T-cell (primary cell): Measurements from ENCODE around the gene TENM4. TPM values are rescaled to one million over a fixed set of nuclear protein-coding genes. Genes with fewer than 3 reads are reported as not detected.

Source experiments
- ATAC-seq, 4 experiments: fragments of 200-7000 bp in 3 of 4; fragments of 150-1000 bp in 1 of 4; cut with Tn5 transposase; replicated peaks in 1 of 4; 1 replicate in 3 of 4; 2 replicates in 1 of 4; pipeline ENCODE4 v1.10.0; 2021; ENCODE audit warnings: moderate library complexity in 3 of 4, mild to moderate bottlenecking in 2 of 4, moderate number of reproducible peaks in 1 of 4
- CTCF ChIA-PET, 2 donors: fragments of 300-600 bp; sonication (Branson Sonifier 250); formaldehyde crosslinking; loops; one replicate each; lab custom pipeline; 2022; ENCODE audit warnings: antibody characterized with exemption in 2 of 2; lab: Charles Lee
- POLR2A ChIA-PET, 2 donors: fragments of 300-600 bp; sonication (Branson Sonifier 250); formaldehyde crosslinking; loops; one replicate each; lab custom pipeline; 2022; ENCODE audit warnings: antibody characterized with exemption in 2 of 2; lab: Charles Lee
- DNase-seq, 35 experiments: peaks; one replicate each; pipeline versions ENCODE4 v3.0.0 to v3.0.0-alpha.2; 2013 to 2023
- H3K27ac ChIP-seq: one replicate; pipeline ENCODE4 v1.5.1; 2013; ENCODE audit warnings: low read length
- H3K27me3 ChIP-seq, 2 experiments: replicated peaks in 1 of 2; 1 replicate in 1 of 2; 2 replicates in 1 of 2; pipeline versions ENCODE4 v1.6.1 to v1.7.0; 2013; ENCODE audit warnings: low read length in 1 of 2, mixed read lengths in 1 of 2; ENCODE audit not compliant: control insufficient read depth in 2 of 2, insufficient read depth in 2 of 2; ENCODE audit errors: extremely low read depth in 1 of 2
- H3K36me3 ChIP-seq, 2 donors: 1 replicate in 1 of 2; 2 replicates in 1 of 2; pipeline versions ENCODE4 v1.6.1 to v1.7.0; 2013; ENCODE audit warnings: low read length in 1 of 2; ENCODE audit not compliant: control insufficient read depth in 2 of 2, insufficient read depth in 1 of 2; ENCODE audit errors: extremely low read depth in 1 of 2
- H3K4me1 ChIP-seq, 2 experiments: 1 replicate in 1 of 2; 2 replicates in 1 of 2; pipeline versions ENCODE4 v1.6.1 to v1.7.0; 2013; ENCODE audit warnings: low read length in 2 of 2, mixed read lengths in 1 of 2; ENCODE audit not compliant: insufficient read depth in 2 of 2, control insufficient read depth in 1 of 2; ENCODE audit errors: extremely low read depth in 1 of 2
- H3K4me3 ChIP-seq, 2 donors: 1 replicate in 1 of 2; 2 replicates in 1 of 2; pipeline versions ENCODE4 v1.5.1 to v1.7.0; 2013; ENCODE audit warnings: mild to moderate bottlenecking in 2 of 2, low read length in 1 of 2, moderate library complexity in 1 of 2; ENCODE audit not compliant: control insufficient read depth in 1 of 2; ENCODE audit errors: extremely low read depth in 1 of 2
- H3K9me3 ChIP-seq: 2 replicates; pipeline ENCODE4 v1.7.0; 2013
- H3K27ac Mint-ChIP-seq, 2 donors: one replicate each; pipeline ENCODE4 v1.8.0; 2020 to 2021; ENCODE audit warnings: mild to moderate bottlenecking in 2 of 2, mixed read lengths in 2 of 2
- H3K27me3 Mint-ChIP-seq, 2 donors: one replicate each; pipeline ENCODE4 v1.8.0; 2021 to 2022; ENCODE audit warnings: mixed read lengths in 2 of 2
- H3K36me3 Mint-ChIP-seq: one replicate; pipeline ENCODE4 v1.8.0; 2021; ENCODE audit warnings: mixed read lengths
- H3K4me1 Mint-ChIP-seq, 3 donors: one replicate each; pipeline ENCODE4 v1.8.0; 2020 to 2022; ENCODE audit warnings: mixed read lengths in 3 of 3, mild to moderate bottlenecking in 1 of 3
- H3K4me3 Mint-ChIP-seq, 3 donors: one replicate each; pipeline ENCODE4 v1.8.0; 2020 to 2022; ENCODE audit warnings: mild to moderate bottlenecking in 3 of 3, mixed read lengths in 3 of 3, moderate library complexity in 3 of 3
- H3K9me3 Mint-ChIP-seq, 3 donors: one replicate each; pipeline ENCODE4 v1.8.0; 2020 to 2022; ENCODE audit warnings: mixed read lengths in 3 of 3
- WGBS: methylation state at CpG from one replicate; pipeline ENCODE4 v1.1.5; 2013; ENCODE audit warnings: missing lambda C conversion rate; ENCODE audit not compliant: insufficient coverage; 5-methylcytosine and 5-hydroxymethylcytosine counted together
- total RNA-seq, 35 experiments: library from RNA in 6 of 35; stranded (reverse) in 6 of 35; fragments of 120-200 nt in 1 of 35; gene quantifications; one replicate each; pipeline versions ENCODE4 v1.2.1 to v1.2.4 and lab custom pipeline; 2013 to 2026

The TENM4 gene
- total RNA-seq, 5 donors from 2014 or later (not counting 1 experiment from before 2014, with no cell fraction given): 0.03 to 0.35 (median 0.03) TPM; not detected in 2

DNA sequence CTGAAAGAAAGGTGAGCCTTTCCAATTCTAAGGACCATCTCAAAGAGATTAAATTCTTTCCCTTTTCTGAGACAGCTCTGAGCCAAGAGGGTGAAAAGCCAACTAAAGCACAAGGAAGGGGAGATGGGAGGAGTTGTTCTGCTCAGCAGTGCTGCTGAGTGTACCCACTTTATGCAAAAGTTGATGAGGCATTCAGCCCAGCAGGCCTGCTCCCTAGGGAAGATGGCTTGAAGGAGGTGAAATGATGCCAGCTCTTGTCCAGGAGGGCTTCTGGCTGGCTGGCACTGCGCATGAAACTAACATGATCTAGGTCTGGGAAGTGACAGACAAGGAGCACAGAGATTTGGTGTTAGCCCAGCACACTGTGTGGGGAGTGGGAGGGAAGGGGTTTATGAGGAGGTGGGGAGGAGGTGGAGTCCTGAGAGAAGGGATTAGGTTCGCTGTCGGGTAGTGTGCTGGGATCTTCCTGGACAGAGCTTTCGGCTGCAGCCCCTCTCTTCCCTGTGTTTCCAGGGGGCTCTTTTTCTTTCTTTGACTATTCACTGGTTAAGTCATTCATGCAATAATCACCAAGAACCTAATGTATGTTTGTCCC lies 640.6 kb downstream of the TENM4 start:
- Mint-ChIP-seq H3K27ac (no peak overlapping the region), H3K27me3 (no peaks in the 10 kb centered on the region), H3K4me1 (no peaks in the 10 kb centered on the region), H3K36me3 (no peaks in the 10 kb centered on the region), H3K9me3 (no peaks in the 10 kb centered on the region), H3K4me3 (no peak overlapping the region)
- CTCF ChIA-PET: interaction anchor here in 1 of 2 donors (1.2 kb wide), 1 partner anchor 355 kb away, joined by 4 read pairs; no protein-coding TSS in a partner anchor
- H3K36me3 ChIP-seq: no peaks in the 10 kb centered on the region
- H3K27me3 ChIP-seq: no peaks in the 10 kb centered on the region
- no peak overlapping the region for H3K27ac ChIP-seq
- ATAC-seq (no peak), DNase-seq (no peak)
- POLR2A ChIA-PET: no interaction called here
- no peak overlapping the region for H3K4me3 ChIP-seq
- WGBS: no CpG with 5 or more reads among the region's 4 CpGs
- no peaks in the 10 kb centered on the region for H3K4me1 ChIP-seq
- no peaks in the 10 kb centered on the region for H3K9me3 ChIP-seq

DNA sequence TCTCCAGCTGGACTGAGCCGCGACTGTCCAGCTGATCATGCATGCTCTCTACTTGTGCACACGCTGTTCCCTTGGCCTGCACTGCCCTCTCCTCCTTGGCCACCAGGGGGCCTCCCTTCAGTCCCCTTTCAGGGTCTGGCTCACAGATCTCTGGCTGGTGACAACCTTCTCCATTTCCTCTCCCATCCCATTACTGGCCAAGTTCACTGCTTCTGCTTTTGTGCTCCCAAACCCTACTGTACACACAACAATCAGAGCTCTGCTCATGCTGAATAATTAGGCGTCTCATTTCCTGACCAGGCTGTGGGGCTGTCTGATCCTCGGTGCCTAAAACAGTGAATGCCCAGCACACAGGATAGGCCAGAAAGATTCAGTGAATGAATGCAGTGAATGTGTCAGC lies 642.2 kb downstream of the TENM4 start:
- POLR2A ChIA-PET: no interaction called here
- H3K9me3 Mint-ChIP-seq: no peaks in the 10 kb centered on the region
- CTCF ChIA-PET: interaction anchor here in 1 of 2 donors (1.0 kb wide), 1 partner anchor 13 kb away, joined by 3 read pairs; no protein-coding TSS in a partner anchor
- ATAC-seq: no peak
- 47% methylated on average over 5 of the region's 5 CpGs for WGBS
- H3K27ac ChIP-seq: no peak overlapping the region
- no peaks in the 10 kb centered on the region for H3K27me3 ChIP-seq
- H3K4me3 ChIP-seq: no peak overlapping the region
- no peaks in the 10 kb centered on the region for H3K9me3 ChIP-seq
- no peaks in the 10 kb centered on the region for H3K36me3 ChIP-seq
- no peak overlapping the region for H3K4me3 Mint-ChIP-seq
- H3K27ac Mint-ChIP-seq: no peak overlapping the region
- no peaks in the 10 kb centered on the region for H3K4me1 Mint-ChIP-seq
- H3K27me3 Mint-ChIP-seq: peaks cover 0 to 5% of the 10 kb centered on the region in 2 donors
- H3K36me3 Mint-ChIP-seq: no peaks in the 10 kb centered on the region
- no peaks in the 10 kb centered on the region for H3K4me1 ChIP-seq
- DNase-seq: peak in 4 of 35 experiments; percentile 3 to 18 (median 13)

DNA sequence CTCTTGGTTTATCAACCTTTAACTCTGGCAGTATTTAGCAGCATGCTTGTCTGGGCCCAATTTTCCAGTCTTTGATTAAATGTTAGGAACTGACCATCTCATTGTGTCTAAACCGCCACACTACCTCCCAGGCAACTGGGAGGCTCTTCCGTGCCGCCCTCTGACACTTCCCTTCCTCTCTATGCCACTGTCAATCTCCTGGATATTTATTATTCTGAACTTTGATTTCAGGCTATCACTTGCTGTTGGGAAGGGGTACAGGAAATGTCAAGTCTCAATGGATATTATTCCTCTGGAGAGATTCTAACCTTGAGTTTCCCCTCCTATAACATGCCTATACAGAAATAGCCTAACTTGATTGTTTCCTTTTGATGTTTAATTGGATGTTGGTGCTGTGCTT lies 643.3 kb downstream of the TENM4 start:
- no peak for ATAC-seq

DNA sequence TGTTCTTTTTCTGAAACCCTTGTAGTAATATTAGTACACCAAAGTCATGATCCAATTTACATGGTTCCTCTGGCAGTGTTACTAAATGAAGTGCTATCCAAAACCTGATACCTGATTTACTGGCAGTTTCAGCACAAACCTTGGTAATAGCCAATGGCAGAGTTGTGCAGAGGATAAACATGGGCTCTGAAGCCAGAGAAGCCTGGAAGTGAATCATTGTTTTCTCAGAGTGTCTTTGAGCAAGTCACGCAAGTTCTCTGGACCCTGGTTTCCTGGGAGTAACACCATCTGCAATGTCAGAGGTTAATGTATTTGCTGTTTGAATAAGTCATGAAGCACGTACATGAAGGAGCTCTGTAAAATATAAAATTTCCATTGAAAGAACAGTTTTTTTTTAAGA lies 643.9 kb downstream of the TENM4 start:
- ATAC-seq: no peak
- H3K36me3 Mint-ChIP-seq: no peaks in the 10 kb centered on the region
- DNase-seq: no peak
- no peaks in the 10 kb centered on the region for H3K9me3 Mint-ChIP-seq
- H3K9me3 ChIP-seq: no peaks in the 10 kb centered on the region
- no peak overlapping the region for H3K27ac ChIP-seq
- no peaks in the 10 kb centered on the region for H3K4me1 ChIP-seq
- H3K4me3 ChIP-seq: no peak overlapping the region
- H3K27ac Mint-ChIP-seq: no peak overlapping the region
- H3K27me3 ChIP-seq: no peaks in the 10 kb centered on the region
- H3K4me1 Mint-ChIP-seq: no peaks in the 10 kb centered on the region
- 86% methylated on average over 1 of the region's 2 CpGs for WGBS
- no peak overlapping the region for H3K4me3 Mint-ChIP-seq
- H3K27me3 Mint-ChIP-seq: peaks cover 0 to 10% of the 10 kb centered on the region in 2 donors
- H3K36me3 ChIP-seq: no peaks in the 10 kb centered on the region
- CTCF ChIA-PET: interaction anchor here in 1 of 2 donors (1.3 kb wide), 1 partner anchor 13 kb away, joined by 4 read pairs; no protein-coding TSS in a partner anchor
- POLR2A ChIA-PET: no interaction called here

More for the DNA sequence above, 643.3 kb downstream of the TENM4 start:
- Mint-ChIP-seq H3K27me3 (peaks cover 0 to 7% of the 10 kb centered on the region in 2 donors), H3K27ac (no peak overlapping the region), H3K4me1 (no peaks in the 10 kb centered on the region), H3K36me3 (no peaks in the 10 kb centered on the region), H3K9me3 (no peaks in the 10 kb centered on the region), H3K4me3 (no peak overlapping the region)
- Histone ChIP-seq H3K4me3 (no peak overlapping the region), H3K9me3 (no peaks in the 10 kb centered on the region), H3K27me3 (no peaks in the 10 kb centered on the region), H3K36me3 (no peaks in the 10 kb centered on the region), H3K4me1 (no peaks in the 10 kb centered on the region), H3K27ac (no peak overlapping the region)
- no CpG with 5 or more reads among the region's 3 CpGs for WGBS
- DNase-seq: no peak
- CTCF ChIA-PET: interaction anchor here in 1 of 2 donors (1.0 to 1.3 kb wide), 2 partner anchors 12 to 13 kb away, joined by 3 to 4 read pairs; no protein-coding TSS in a partner anchor
- POLR2A ChIA-PET: no interaction called here

DNA sequence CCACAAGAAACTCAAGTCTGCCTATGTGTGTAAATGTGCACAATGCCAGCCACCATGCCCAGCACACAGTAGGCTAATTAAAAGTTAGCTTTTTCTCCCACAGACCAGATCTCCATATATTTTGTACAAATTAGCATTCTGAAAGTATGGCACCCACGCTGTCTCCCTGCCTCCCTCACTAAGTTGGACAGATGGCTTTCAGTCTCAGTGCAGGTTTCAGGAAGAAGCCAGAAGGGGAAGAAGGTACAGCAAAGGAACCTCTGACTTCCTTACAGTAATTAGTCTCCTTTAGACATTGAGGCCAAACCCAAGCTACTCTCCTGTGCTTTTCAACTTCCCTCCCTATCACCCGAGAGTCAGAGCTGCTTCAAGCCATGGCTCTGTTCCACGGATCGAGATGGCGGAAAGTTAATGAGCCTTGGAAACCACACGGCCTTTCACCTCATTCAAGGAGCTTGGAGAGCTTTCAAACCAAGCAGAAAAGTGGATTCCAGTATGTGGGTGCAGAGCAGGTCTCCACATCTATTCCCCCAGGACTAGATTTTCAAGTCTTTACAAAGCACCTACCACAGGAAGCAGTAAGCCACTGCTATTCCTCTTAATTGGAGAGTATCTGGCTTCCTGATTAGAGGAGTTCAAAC lies 645.1 kb downstream of the TENM4 start:
- Mint-ChIP-seq H3K36me3 (no peaks in the 10 kb centered on the region), H3K27me3 (peaks cover 4 to 10% of the 10 kb centered on the region in 2 donors), H3K27ac (no peak overlapping the region), H3K9me3 (no peaks in the 10 kb centered on the region), H3K4me1 (no peaks in the 10 kb centered on the region), H3K4me3 (no peak overlapping the region)
- no peaks in the 10 kb centered on the region for H3K36me3 ChIP-seq
- ATAC-seq: no peak
- no CpG with 5 or more reads among the region's 6 CpGs for WGBS
- ChIA-PET CTCF (no interaction called here), POLR2A (no interaction called here)
- no peaks in the 10 kb centered on the region for H3K9me3 ChIP-seq
- DNase-seq: no peak
- no peak overlapping the region for H3K4me3 ChIP-seq
- H3K27me3 ChIP-seq: no peaks in the 10 kb centered on the region
- no peak overlapping the region for H3K27ac ChIP-seq
- no peaks in the 10 kb centered on the region for H3K4me1 ChIP-seq

DNA sequence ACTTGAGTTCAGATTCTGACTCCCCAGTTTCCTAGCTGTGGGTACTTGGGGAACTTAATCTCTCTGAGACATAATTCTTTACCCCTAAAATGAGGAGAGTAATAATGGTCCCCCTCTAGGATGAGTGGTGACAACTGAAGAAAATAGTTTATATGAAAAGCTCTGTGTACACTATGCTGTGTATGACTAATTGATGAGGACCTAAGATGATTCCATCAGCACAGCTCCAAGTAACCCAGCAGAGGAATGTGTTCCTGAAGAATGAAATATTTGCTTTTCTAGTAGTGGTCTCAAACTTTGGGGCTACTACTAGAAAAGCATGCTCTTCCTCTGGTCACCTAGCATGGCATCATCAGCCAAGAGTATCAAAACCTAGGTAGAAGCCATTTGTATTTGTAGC lies 648.9 kb downstream of the TENM4 start:
- no peaks in the 10 kb centered on the region for H3K36me3 ChIP-seq
- no peaks in the 10 kb centered on the region for H3K9me3 ChIP-seq
- Mint-ChIP-seq H3K36me3 (no peaks in the 10 kb centered on the region), H3K27ac (no peak overlapping the region), H3K4me1 (no peaks in the 10 kb centered on the region), H3K9me3 (no peaks in the 10 kb centered on the region), H3K4me3 (no peak overlapping the region), H3K27me3 (peaks cover 7 to 10% of the 10 kb centered on the region in 2 donors)
- no peak for DNase-seq
- POLR2A ChIA-PET: no interaction called here
- CTCF ChIA-PET: no interaction called here
- no peaks in the 10 kb centered on the region for H3K4me1 ChIP-seq
- no peak overlapping the region for H3K27ac ChIP-seq
- H3K27me3 ChIP-seq: peaks cover 0 to 7% of the 10 kb centered on the region in 2 experiments
- no peak overlapping the region for H3K4me3 ChIP-seq
- no peak for ATAC-seq
